Stimulated activated CD8-positive, alpha-beta memory T cell treated with anti-CD3 and anti-CD28 coated beads, Interleukin-4, amount 100 ng/mL, for 24 hours (primary cell): ENCODE data around the gene ZCCHC7.
"Not testable (repeated sequence)": the region's sequence is repeated elsewhere in the genome, so short reads cannot be mapped to it uniquely, and the experiment has no call there.

Experiments used
- DNase-seq: peaks from one replicate; pipeline ENCODE4 v3.0.0-alpha.2; 2020; ENCODE audit warnings: low read depth

ZCCHC7 gene

DNA sequence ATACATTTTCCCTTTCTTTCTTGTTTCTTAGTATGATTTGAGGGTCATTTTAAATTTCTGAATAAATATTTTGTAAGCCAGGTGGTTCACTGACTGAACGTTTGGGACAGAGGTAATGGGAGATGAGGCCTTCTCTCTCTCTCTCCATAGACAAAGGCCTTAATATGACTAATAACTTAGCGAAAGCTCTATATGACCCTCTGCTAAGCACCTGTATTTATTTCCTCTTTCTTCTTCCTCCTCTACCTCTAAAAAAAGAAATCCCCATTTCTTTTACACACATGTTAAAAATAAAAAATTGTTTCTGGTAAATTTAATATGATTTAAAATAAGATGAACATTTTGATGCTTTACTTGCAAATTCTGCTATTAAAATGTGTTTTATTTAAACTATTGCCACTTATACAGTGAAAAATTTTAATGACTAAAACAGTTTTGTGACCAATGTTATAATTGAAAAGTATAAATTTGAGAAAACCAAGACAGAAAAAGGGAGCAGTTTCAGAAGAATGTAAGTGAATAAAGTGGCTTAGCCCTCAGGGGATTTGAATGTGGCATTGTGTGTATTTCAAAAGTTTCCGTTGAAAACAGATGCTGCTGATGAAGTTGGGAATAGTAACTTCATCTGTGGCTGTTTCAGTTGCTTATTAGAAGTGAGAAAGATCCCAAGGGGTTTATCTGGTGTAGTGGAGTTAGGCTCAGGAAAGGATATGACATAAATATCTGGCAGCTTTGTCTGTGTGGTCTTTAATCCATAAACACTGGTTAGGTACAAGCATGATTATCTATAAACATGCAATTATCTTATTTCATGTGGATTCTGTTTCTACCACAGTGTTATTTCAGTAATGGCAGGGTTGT, 173.5 kb downstream of the ZCCHC7 start:
- DNase-seq: no peak

DNA sequence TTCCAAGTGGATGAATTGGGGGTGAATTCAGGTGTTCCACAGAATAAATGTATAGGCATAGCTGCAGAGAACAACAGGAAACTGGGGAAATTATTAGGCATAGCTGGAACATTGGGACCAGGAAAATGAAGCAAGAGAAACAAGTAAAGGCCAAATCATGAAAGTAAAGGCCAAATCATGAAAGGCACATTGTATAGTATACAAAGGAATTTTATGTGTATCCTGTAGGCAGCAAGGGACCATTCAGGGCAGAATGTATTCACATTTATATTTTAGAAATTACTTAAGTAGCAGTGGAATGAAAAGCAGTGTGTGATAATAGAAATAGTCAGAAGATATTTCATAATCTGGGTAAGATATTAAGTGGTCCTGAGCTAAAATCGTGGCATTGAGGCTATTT, 174.8 kb downstream of the ZCCHC7 start:
- DNase-seq: no peak

GRCh38 chr9:37295796-37296195, 175.4 kb downstream of the ZCCHC7 start:
- no peak for DNase-seq

DNA sequence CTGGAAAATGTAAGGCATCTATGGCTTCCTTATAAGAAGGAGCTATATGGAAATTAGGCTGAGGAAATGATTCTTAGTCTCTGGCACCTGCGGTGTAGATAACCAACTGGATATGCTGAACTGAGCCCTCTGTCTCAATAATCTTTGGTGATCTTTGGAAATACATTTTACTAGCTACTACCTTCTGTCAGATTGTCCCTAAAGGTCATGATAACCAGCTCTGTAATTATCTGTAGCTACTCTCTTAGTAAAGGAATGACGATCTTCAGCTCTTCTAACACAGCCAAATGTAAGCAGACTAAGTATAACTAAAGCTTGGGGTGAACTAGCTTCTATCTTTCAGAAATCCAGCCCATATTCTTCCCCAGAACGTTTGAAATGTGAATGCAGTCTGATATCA, 177.2 kb downstream of the ZCCHC7 start:
- no peak for DNase-seq

DNA sequence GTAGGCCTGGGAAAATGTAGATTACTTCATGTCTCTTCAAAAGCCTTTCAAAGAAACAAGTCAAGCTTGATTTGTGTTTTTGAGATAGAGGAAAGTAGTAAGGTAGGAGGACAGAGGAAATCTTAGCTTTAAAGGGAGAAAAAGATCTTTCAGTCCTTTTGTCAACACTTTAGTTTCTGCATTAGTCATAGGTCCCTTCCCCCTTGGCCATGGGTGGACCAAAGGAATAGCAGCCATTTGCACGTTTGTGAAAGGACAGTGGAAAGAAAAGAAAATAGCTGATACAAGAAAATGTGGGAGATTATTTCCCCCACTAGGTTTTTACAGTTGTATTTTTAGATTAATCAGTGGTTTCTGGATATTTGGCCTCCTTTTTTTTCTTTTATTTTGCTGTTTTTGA, 180.2 kb downstream of the ZCCHC7 start:
- DNase-seq: no peak

GRCh38 chr9:37301042-37301853, 180.9 kb downstream of the ZCCHC7 start:
- DNase-seq: no peak

- DNase-seq: no peak
Measured at GRCh38 chr9:37301854-37302172, 181.4 kb downstream of the ZCCHC7 start.

DNA sequence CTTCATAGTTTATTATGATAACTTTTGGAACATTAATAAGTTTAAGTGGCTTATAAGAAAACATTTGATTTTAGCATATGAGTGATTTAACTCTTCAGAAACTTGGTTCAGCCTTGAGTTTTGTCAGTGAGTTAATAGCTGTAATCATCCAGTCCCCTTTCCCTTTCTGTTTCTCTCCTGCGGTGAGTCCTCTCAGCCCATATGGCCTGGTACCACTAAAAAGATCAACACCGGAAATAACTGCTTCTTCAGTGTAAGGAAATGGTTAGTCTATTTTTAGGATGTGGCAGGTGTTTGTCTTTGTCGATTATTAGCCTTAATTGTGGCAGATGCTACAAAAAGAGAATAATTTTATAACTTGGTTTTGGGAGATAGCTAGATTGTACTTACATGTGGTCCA, 181.9 kb downstream of the ZCCHC7 start:
- no peak for DNase-seq

- not testable (repeated sequence) for DNase-seq
Measured at GRCh38 chr9:37303272-37303671, 182.9 kb downstream of the ZCCHC7 start.

DNA sequence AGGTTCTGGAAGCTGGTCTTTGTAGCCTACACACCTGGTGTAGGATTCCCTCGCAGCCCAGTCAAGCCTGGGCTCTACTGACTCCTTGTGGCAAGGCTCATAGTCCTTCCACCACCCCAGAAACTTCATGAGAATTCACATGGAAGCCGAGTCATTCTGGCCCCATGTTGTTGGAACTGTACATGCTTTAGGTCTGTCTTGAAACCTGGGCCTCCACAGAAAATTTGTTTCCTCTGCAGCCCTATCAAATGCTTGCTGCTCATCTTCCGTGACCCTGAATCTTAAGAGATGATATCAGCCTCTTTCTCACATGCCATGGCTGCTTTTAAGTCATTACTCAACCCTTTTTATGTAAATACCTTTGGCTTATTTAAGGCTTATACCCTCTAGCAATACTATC, 188.8 kb downstream of the ZCCHC7 start:
- no peak for DNase-seq

- DNase-seq: no peak
Measured at GRCh38 chr9:37311938-37312708, 191.7 kb downstream of the ZCCHC7 start.

GRCh38 chr9:37324261-37324683, 203.9 kb downstream of the ZCCHC7 start:
- no peak for DNase-seq

DNA sequence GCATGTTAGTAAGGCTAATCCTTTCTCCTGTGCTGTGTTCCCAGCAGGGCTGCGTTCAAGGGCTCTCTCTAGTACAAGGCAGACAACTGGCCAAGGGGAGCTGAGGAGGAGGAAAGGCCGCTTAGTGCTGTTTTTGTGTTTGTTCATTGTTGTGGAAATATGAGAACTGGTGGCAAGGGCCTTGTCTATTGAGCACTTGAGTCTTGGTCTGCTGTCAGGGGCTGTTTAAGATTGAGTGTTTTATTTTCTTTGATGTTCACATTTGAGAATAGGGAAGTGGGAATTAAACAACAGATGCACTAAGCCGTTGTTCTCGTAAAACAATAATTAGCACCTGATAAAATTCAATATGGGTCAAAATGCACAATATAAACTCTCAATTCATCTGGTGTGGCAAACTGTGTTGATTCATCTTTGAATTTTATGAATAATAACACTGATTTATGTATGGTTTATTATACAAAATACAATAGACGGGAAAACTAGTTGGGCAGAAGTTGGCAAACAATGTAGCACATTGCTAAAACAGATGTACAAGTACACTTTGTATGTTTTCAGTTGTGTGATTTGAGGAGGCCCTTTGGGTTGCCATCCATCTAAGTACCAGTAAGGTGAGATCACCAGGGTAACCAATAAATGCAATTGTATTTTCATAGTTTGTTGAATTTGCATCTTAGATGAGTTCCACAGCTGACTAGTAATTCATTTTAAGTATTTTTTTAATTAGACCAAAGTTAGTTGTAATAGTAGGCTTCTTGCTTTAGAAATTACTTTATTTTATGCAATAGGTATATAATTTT, 204.5 kb downstream of the ZCCHC7 start:
- no peak for DNase-seq

DNA sequence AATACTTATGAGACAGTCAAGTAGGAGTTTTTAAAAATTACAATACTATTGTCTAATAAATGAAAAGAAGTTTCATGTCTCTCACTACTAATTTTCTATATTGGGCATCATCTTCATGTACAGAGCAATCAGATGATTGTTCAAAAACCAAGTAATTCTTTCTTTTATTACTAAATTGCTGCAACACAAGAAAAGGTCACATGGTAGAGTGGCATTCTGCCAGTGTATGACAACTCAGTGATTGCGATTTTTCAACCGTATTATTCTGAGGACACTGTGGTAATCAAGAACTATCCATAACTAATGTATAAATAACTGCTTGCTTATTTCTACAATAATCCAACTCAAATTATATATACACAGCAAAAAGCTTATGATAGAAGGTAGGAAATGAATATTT, 205.4 kb downstream of the ZCCHC7 start:
- no peak for DNase-seq

- DNase-seq: no peak
Measured at GRCh38 chr9:37327553-37327952, 207.2 kb downstream of the ZCCHC7 start.

- no peak for DNase-seq
Measured at GRCh38 chr9:37328556-37329227, 208.3 kb downstream of the ZCCHC7 start.

GRCh38 chr9:37329576-37329975, 209.2 kb downstream of the ZCCHC7 start:
- DNase-seq: no peak

GRCh38 chr9:37331871-37332270, 211.5 kb downstream of the ZCCHC7 start:
- DNase-seq: no peak

GRCh38 chr9:37332578-37332977, 212.2 kb downstream of the ZCCHC7 start:
- DNase-seq: no peak

DNA sequence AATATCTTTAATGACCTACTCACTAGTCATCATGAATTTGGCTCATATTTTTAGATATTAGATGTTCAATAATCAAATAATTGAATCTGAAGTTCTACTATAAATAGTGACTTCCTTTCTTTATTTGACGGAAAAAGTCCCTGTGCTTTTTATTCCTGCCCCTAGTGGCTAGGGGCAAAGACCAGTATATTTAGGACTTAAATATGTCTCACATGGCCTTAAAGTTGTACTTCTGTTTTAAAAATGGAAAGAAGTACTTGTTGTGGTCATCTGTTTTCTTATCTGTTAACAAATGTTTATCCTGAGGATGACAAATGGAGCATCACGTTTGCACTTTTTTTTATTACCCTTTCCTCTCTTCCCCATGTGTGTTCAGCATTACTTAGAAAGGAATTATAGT, 212.9 kb downstream of the ZCCHC7 start:
- DNase-seq: no peak

DNA sequence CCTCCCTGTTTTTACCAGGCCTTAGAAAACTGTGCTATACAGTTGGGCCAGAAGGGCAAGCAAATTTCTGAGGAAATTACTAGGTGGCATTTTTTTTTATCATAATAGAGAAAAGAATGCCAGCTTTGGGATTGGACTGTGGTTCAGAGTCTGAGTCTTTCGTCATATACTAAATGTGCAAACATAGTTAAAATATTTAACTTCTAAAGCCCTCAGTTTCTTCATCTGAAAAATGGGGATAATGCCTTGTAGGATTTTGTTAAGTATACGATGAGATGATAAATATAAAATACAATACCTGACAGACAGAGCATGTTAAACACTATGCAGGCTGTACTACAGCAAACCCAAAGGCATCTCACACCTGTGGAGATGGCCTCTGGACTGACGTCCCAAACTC, 214.9 kb downstream of the ZCCHC7 start:
- DNase-seq: no peak
